ENCODE results near the gene GDPD3. TPM values are rescaled to one million over a fixed set of nuclear protein-coding genes. Genes with fewer than 3 reads are reported as not detected.

Gene GDPD3
- total RNA-seq, 1 experiment from 2014 or later: 0.48 TPM

GRCh38 chr16:30078744-30079143, 34.6 kb downstream of the GDPD3 start:
- DNase-seq (ENCODE audit: low read depth): no peak

GRCh38 chr16:30077656-30078055, 35.7 kb downstream of the GDPD3 start:
- no peak for DNase-seq (ENCODE audit: low read depth)

GRCh38 chr16:30076276-30076791, 37.0 kb downstream of the GDPD3 start:
- DNase-seq (ENCODE audit: low read depth): no peak

GRCh38 chr16:30075503-30076275, 37.6 kb downstream of the GDPD3 start, which contains the start of gene PPP4C:
Gene PPP4C (plus strand): TSS chr16:30075994. CDS start chr16:30076378, 384 bp downstream.
- DNase-seq (ENCODE audit: low read depth): peak; percentile 88

GRCh38 chr16:30070490-30070889, 42.8 kb downstream of the GDPD3 start:
- DNase-seq (ENCODE audit: low read depth): no peak

GRCh38 chr16:30069611-30070462, 43.5 kb downstream of the GDPD3 start:
- DNase-seq (ENCODE audit: low read depth): no peak

- DNase-seq (ENCODE audit: low read depth): no peak
Measured at GRCh38 chr16:30068750-30069610, 44.4 kb downstream of the GDPD3 start.

GRCh38 chr16:30068333-30068732, 45.0 kb downstream of the GDPD3 start:
- DNase-seq (ENCODE audit: low read depth): no peak

GRCh38 chr16:30067584-30067916, 45.8 kb downstream of the GDPD3 start:
- DNase-seq (ENCODE audit: low read depth): no peak

GRCh38 chr16:30066761-30067583, 46.4 kb downstream of the GDPD3 start:
- DNase-seq (ENCODE audit: low read depth): no peak

- DNase-seq (ENCODE audit: low read depth): peak; percentile 34
Measured at GRCh38 chr16:30065943-30066760, 47.2 kb downstream of the GDPD3 start.

GRCh38 chr16:30065102-30065942, 48.0 kb downstream of the GDPD3 start, which contains the start of gene ALDOA:
Gene ALDOA (plus strand): TSS chr16:30065760. CDS start chr16:30066898, 1,138 bp downstream.
- peak; percentile 97 for DNase-seq (ENCODE audit: low read depth)

GRCh38 chr16:30064729-30065101, 48.6 kb downstream of the GDPD3 start:
- DNase-seq (ENCODE audit: low read depth): no peak

GRCh38 chr16:30063893-30064728, 49.2 kb downstream of the GDPD3 start:
- no peak for DNase-seq (ENCODE audit: low read depth)

- DNase-seq (ENCODE audit: low read depth): no peak
Measured at GRCh38 chr16:30063278-30063892, 50.0 kb downstream of the GDPD3 start.

- DNase-seq (ENCODE audit: low read depth): no peak
Measured at GRCh38 chr16:30060836-30061554, 52.3 kb downstream of the GDPD3 start.

- DNase-seq (ENCODE audit: low read depth): no peak
Measured at GRCh38 chr16:30060346-30060745, 53.0 kb downstream of the GDPD3 start.
